HL-60 (cell line): ENCODE results near the gene FBLIM1.
"Not testable (repeated sequence)": the region's sequence is repeated elsewhere in the genome, so short reads cannot be mapped to it uniquely, and the experiment has no call there.

ENCODE experiments used
- DNase-seq, 2 experiments: peaks; one replicate each; pipeline ENCODE4 v3.0.0-alpha.2; 2010 to 2020; ENCODE audit warnings: low read depth in 1 of 2, low spot score in 1 of 2
- H3K27ac ChIP-seq: fragments of 250-450 bp; sonication (Bioruptor Pico); replicated peaks from 2 replicates; pipeline ENCODE4 v1.5.1; 2020; ENCODE audit warnings: mild to moderate bottlenecking, moderate library complexity
- H3K27me3 ChIP-seq: fragments of 250-450 bp; sonication (Bioruptor Pico); 2 replicates; pipeline ENCODE4 v1.5.1; 2021; ENCODE audit warnings: mild to moderate bottlenecking, moderate library complexity; ENCODE audit not compliant: insufficient read depth, poor library complexity, severe bottlenecking
- H3K4me3 ChIP-seq: replicated peaks from 2 replicates; pipeline ENCODE4 v1.5.1; 2011; ENCODE audit warnings: mild to moderate bottlenecking, control low read depth, low read length; ENCODE audit not compliant: insufficient read depth
- GABPA ChIP-seq: IDR thresholded peaks from 2 replicates; pipeline ENCODE4 v1.6.1; 2012; ENCODE audit warnings: low read depth
- POLR2AphosphoS5 ChIP-seq: IDR thresholded peaks from 2 replicates; pipeline ENCODE4 v1.6.1; 2012; ENCODE audit warnings: low read depth
- SPI1 ChIP-seq: IDR thresholded peaks from 2 replicates; pipeline ENCODE4 v1.6.1; 2012; ENCODE audit warnings: low read depth, mild to moderate bottlenecking, borderline replicate concordance
- TF ChIP-seq, protein P1 (sequence below): IDR thresholded peaks from one replicate; pipeline ENCODE4 v1.5.1; 2011; ENCODE audit warnings: low read length, control low read depth, inconsistent platforms; ENCODE audit not compliant: insufficient read depth
- TF ChIP-seq, protein P2 (sequence below): IDR thresholded peaks from 2 replicates; pipeline ENCODE4 v1.6.1; 2012; ENCODE audit warnings: low read depth; ENCODE audit not compliant: insufficient replicate concordance

The FBLIM1 gene

DNA sequence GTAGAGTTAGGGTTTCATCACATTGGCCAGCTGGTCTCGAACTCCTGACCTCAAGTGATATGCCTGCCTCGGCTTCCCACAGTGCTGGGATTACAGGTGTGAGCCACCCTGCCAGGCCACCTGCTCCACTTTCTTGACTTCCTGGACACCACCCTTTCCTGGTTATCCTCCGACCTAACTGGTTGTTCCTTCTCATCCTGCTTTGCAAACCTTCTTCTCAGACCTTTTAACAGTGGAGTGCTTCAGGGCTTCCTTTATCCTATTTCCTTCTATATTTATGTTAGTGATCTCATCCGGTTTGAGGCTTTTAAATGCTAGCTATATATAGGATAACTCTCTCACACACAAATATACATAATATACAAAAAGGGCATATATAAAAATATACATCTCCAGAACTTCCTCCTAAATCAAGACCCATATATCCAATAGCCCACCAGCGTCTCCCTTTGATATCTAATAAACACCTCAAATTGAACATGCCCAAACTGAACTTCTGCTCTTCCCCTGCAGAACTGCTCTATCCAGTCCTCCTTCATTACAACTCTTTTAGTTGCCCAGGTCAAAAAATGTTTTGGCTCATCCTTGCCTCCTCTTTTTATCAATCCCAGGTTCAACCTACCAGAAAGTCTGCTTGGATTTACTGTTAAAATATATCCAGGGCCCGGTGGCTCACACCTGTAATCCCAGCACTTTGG is 68.4 kb downstream of the FBLIM1 start:
- Histone ChIP-seq H3K4me3 (no peak overlapping the region), H3K27me3 (no peaks in the 10 kb centered on the region), H3K27ac (no peak overlapping the region)
- no peak for DNase-seq
- TF ChIP-seq, protein P1, sequence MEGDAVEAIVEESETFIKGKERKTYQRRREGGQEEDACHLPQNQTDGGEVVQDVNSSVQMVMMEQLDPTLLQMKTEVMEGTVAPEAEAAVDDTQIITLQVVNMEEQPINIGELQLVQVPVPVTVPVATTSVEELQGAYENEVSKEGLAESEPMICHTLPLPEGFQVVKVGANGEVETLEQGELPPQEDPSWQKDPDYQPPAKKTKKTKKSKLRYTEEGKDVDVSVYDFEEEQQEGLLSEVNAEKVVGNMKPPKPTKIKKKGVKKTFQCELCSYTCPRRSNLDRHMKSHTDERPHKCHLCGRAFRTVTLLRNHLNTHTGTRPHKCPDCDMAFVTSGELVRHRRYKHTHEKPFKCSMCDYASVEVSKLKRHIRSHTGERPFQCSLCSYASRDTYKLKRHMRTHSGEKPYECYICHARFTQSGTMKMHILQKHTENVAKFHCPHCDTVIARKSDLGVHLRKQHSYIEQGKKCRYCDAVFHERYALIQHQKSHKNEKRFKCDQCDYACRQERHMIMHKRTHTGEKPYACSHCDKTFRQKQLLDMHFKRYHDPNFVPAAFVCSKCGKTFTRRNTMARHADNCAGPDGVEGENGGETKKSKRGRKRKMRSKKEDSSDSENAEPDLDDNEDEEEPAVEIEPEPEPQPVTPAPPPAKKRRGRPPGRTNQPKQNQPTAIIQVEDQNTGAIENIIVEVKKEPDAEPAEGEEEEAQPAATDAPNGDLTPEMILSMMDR = no peak

DNA sequence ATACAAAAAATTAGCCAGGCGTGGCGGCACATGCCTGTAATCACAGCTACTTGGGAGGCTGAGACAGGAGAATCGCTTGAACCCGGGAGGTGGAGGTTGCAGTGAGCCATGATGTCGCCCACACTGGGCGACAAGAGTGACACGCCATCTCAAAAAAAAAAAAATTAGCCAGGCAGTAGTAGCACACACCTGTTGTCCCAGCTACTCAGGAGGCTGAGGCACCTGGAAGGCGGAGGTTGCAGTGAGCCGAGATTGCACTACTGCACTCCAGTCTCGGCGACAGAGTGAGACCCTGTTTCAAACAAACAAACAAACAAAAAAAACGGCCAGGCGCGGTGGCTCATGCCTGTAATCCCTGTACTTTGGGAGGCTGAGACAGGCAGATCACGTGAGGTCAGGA is 69.0 kb downstream of the FBLIM1 start:
- DNase-seq, H3K27me3 ChIP-seq, H3K4me3 ChIP-seq, H3K27ac ChIP-seq: not testable (repeated sequence)

DNA sequence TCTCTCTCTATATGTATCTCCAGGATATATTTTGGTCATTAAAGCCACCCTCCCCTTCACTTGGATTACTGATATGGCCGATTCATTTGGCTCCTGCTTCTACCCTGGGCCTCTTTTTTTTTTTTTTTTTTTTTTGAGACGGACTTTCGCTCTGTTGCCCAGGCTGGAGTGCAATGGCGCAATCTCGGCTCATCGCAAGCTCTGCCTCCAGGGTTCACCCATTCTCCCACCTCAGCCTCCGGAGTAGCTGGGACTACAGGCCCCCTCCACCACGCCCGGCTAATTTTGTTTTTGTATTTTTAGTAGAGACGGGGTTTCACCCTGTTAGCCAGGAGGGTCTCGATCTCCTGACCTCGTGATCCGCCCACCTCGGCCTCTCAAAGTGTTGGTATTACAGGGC is 70.3 kb downstream of the FBLIM1 start:
- H3K4me3 ChIP-seq, DNase-seq, H3K27me3 ChIP-seq, H3K27ac ChIP-seq: not testable (repeated sequence)

DNA sequence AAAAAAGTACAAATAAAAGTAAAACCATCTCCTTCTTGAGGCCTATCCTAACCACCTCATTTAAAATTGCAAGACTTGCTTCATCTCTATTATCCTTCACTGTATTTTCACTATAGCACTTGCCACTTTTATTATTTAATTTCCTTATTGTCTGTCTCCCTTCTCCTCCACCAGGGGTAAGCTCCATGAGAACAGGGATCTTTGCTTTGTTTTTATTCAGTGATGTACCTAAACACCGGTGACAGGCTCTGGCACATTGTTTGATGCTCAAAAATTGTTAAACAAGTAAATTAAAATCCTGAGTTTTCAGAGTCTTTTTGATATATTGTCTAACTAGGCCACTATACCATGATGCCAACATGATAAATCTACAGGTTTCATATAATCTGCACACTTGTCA is 71.7 kb downstream of the FBLIM1 start:
- Histone ChIP-seq H3K4me3 (peak overlapping the region; percentile 7; the same call in 1 of the 2 replicates), H3K27ac (peak overlapping the region; percentile 22), H3K27me3 (no peaks in the 10 kb centered on the region)
- TF ChIP-seq SPI1 (no peak), GABPA (no peak), POLR2AphosphoS5 (no peak)
- TF ChIP-seq, protein P2, sequence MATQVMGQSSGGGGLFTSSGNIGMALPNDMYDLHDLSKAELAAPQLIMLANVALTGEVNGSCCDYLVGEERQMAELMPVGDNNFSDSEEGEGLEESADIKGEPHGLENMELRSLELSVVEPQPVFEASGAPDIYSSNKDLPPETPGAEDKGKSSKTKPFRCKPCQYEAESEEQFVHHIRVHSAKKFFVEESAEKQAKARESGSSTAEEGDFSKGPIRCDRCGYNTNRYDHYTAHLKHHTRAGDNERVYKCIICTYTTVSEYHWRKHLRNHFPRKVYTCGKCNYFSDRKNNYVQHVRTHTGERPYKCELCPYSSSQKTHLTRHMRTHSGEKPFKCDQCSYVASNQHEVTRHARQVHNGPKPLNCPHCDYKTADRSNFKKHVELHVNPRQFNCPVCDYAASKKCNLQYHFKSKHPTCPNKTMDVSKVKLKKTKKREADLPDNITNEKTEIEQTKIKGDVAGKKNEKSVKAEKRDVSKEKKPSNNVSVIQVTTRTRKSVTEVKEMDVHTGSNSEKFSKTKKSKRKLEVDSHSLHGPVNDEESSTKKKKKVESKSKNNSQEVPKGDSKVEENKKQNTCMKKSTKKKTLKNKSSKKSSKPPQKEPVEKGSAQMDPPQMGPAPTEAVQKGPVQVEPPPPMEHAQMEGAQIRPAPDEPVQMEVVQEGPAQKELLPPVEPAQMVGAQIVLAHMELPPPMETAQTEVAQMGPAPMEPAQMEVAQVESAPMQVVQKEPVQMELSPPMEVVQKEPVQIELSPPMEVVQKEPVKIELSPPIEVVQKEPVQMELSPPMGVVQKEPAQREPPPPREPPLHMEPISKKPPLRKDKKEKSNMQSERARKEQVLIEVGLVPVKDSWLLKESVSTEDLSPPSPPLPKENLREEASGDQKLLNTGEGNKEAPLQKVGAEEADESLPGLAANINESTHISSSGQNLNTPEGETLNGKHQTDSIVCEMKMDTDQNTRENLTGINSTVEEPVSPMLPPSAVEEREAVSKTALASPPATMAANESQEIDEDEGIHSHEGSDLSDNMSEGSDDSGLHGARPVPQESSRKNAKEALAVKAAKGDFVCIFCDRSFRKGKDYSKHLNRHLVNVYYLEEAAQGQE = no peak
- TF ChIP-seq, protein P1 = no peak
- no peak for DNase-seq

DNA sequence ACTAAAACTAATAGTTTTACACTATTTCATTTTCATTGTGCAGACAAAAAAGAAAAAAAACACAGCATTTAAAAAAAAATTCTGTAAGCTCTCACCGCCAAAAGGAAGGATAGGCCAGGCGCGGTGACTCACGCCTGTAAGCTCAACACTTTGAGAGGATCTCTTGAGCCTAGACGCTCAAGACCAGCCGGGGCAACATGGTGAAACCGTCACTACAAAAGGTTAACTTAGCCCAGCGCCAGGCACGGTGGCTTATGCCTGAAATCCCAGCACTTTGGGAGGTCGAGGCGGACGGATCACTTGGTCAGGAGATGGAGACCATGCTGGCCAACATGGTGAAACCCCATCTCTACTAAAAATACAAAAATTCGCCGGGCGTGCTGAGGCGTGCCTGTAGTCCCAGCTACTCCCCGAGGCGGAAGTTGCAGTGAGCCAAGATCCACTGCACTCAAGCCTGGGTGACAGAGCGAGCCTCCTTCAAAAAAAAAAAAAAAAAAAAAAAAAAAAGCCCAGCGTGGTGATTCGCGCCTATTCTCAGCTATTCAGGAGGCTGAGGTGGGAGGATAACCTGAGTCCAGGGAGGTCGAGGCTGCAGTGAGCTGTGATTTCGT is 74.6 kb downstream of the FBLIM1 start:
- peak overlapping the region; percentile 99 for H3K27ac ChIP-seq
- H3K27me3 ChIP-seq = no peaks in the 10 kb centered on the region
- TF ChIP-seq POLR2AphosphoS5 (peak; percentile 60; the same call in 1 of the 2 replicates), GABPA (no peak)
- TF ChIP-seq, protein P2 = peak; percentile 47
- H3K4me3 ChIP-seq = peak overlapping the region; percentile 39
- DNase-seq = peak; percentile 77 to 90
